Bronchial epithelial cell (primary cell): ENCODE measurements around the gene DLGAP1. TPM values are rescaled to one million over a fixed set of nuclear protein-coding genes. Genes with fewer than 3 reads are reported as not detected.

ENCODE experiments used
- DNase-seq: peaks from one replicate; pipeline ENCODE4 v3.0.0-alpha.2; 2010; ENCODE audit warnings: low read depth
- FAIRE-seq: peaks from 2 replicates; lab custom pipeline; 2011; peaks lifted over from hg19 to GRCh38; lab: Jason Lieb, UNC
- H3K27me3 ChIP-seq: 2 replicates; pipeline ENCODE4 v1.5.1; 2011; ENCODE audit warnings: low read length; ENCODE audit not compliant: control insufficient read depth, insufficient read depth
- H3K36me3 ChIP-seq: 2 replicates; pipeline ENCODE4 v1.5.1; 2011; ENCODE audit warnings: low read length; ENCODE audit not compliant: control insufficient read depth, insufficient read depth
- H3K4me3 ChIP-seq: 2 replicates; pipeline ENCODE4 v1.5.1; 2011; ENCODE audit warnings: mild to moderate bottlenecking, low read depth, low read length, control low read depth
- CTCF ChIP-seq: IDR thresholded peaks from 2 replicates; pipeline ENCODE4 v1.5.1; 2011; ENCODE audit warnings: mild to moderate bottlenecking, moderate library complexity, low read length, control low read depth, inconsistent platforms; ENCODE audit not compliant: insufficient read depth, severe bottlenecking
- total RNA-seq: library from RNA; depleted of rRNA; stranded (reverse); fragments of >200 nt; gene quantifications from 2 replicates; pipeline ENCODE4 v1.2.1, GENCODE V29; 2014

Gene DLGAP1
- total RNA-seq, 1 donor from 2014 or later = not detected

- no peak overlapping the region for H3K4me3 ChIP-seq
- no peaks in the 10 kb centered on the region for H3K27me3 ChIP-seq
- DNase-seq (no peak), FAIRE-seq (no peak)
- TF ChIP-seq CTCF = no peak
- H3K36me3 ChIP-seq = no peaks in the 10 kb centered on the region
These were observed 533.3 kb downstream of the DLGAP1 start for GRCh38 chr18:3921826-3922225.

GRCh38 chr18:3920832-3921231 is 534.3 kb downstream of the DLGAP1 start:
- no peak for TF ChIP-seq CTCF
- FAIRE-seq (no peak), DNase-seq (no peak)
- Histone ChIP-seq H3K27me3 (no peaks in the 10 kb centered on the region), H3K4me3 (no peak overlapping the region), H3K36me3 (no peaks in the 10 kb centered on the region)

- no peak for TF ChIP-seq CTCF
- Histone ChIP-seq H3K4me3 (no peak overlapping the region), H3K27me3 (no peaks in the 10 kb centered on the region), H3K36me3 (no peaks in the 10 kb centered on the region)
- FAIRE-seq = no peak
- peak; percentile 71 for DNase-seq
These were observed 535.6 kb downstream of the DLGAP1 start for GRCh38 chr18:3919396-3920061.

- DNase-seq (no peak), FAIRE-seq (peak; percentile 64)
- Histone ChIP-seq H3K36me3 (no peaks in the 10 kb centered on the region), H3K4me3 (no peak overlapping the region), H3K27me3 (no peaks in the 10 kb centered on the region)
- TF ChIP-seq CTCF = no peak
These were observed 539.0 kb downstream of the DLGAP1 start for GRCh38 chr18:3916082-3916481.

- DNase-seq (peak; percentile 72), FAIRE-seq (no peak)
- H3K4me3 ChIP-seq = no peak overlapping the region
- no peaks in the 10 kb centered on the region for H3K27me3 ChIP-seq
- no peak for TF ChIP-seq CTCF
- H3K36me3 ChIP-seq = no peaks in the 10 kb centered on the region
These were observed 540.1 kb downstream of the DLGAP1 start for GRCh38 chr18:3914833-3915610.
